Kidney epithelial cell (primary cell): Measurements from ENCODE around the gene SAMD11. TPM values are rescaled to one million over a fixed set of nuclear protein-coding genes. Genes with fewer than 3 reads are reported as not detected.

Source experiments
- DNase-seq: peaks from one replicate; pipeline ENCODE4 v3.0.0-alpha.2; 2010; ENCODE audit warnings: low read depth
- H3K27me3 ChIP-seq: 2 replicates; pipeline ENCODE4 v1.6.0; 2011; ENCODE audit warnings: low read length; ENCODE audit not compliant: control insufficient read depth, insufficient read depth
- H3K36me3 ChIP-seq: 2 replicates; pipeline ENCODE4 v1.5.1; 2011; ENCODE audit warnings: low read length; ENCODE audit not compliant: control insufficient read depth, insufficient read depth
- H3K4me3 ChIP-seq: 2 replicates; pipeline ENCODE4 v1.5.1; 2011; ENCODE audit warnings: low read depth, mild to moderate bottlenecking, control low read depth, low read length
- CTCF ChIP-seq: IDR thresholded peaks from 2 replicates; pipeline ENCODE4 v1.5.1; 2011; ENCODE audit warnings: mild to moderate bottlenecking, moderate library complexity, low read length, control low read depth, inconsistent platforms; ENCODE audit not compliant: insufficient read depth, poor library complexity, severe bottlenecking
- total RNA-seq: library from RNA; depleted of rRNA; stranded (reverse); fragments of >200 nt; gene quantifications from 2 replicates; pipeline ENCODE4 v1.2.3, GENCODE V29; 2015

SAMD11 gene
- total RNA-seq, 1 donor from 2014 or later, result 2.3 TPM

DNA sequence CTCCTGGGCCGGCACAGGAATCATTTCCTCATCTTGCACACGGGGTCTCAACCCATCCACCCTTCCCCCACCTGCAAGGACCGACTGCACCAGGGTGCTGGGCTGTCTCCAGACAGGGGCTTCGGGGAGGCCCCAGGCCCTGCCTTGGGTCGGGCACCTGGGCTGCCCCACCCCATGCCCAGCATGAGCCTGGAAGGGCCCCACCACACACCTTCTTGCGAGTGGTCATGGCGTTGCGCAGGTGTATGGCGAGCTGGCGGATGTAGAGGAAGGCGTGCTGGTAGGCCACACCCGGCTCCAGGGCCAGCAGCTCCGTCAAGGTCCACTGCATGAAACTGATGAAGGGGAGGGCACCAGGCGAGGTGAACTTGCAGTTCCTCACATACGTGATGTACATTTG is 28.5 kb downstream of the SAMD11 start:
- TF ChIP-seq CTCF, result no peak
- Histone ChIP-seq H3K4me3 (no peak overlapping the region), H3K36me3 (peaks cover 6% of the 10 kb centered on the region), H3K27me3 (no peaks in the 10 kb centered on the region)
- no peak for DNase-seq

- no peaks in the 10 kb centered on the region for H3K27me3 ChIP-seq
- TF ChIP-seq CTCF, result no peak
- H3K36me3 ChIP-seq, result peaks cover 6% of the 10 kb centered on the region
- DNase-seq, result no peak
- H3K4me3 ChIP-seq, result no peak overlapping the region
Measured at GRCh38 chr1:952603-953002, 28.9 kb downstream of the SAMD11 start.

- no peak for DNase-seq
- Histone ChIP-seq H3K27me3 (no peaks in the 10 kb centered on the region), H3K4me3 (no peak overlapping the region), H3K36me3 (peaks cover 6% of the 10 kb centered on the region)
- no peak for TF ChIP-seq CTCF
Measured at GRCh38 chr1:953524-954320, 30.0 kb downstream of the SAMD11 start.

DNA sequence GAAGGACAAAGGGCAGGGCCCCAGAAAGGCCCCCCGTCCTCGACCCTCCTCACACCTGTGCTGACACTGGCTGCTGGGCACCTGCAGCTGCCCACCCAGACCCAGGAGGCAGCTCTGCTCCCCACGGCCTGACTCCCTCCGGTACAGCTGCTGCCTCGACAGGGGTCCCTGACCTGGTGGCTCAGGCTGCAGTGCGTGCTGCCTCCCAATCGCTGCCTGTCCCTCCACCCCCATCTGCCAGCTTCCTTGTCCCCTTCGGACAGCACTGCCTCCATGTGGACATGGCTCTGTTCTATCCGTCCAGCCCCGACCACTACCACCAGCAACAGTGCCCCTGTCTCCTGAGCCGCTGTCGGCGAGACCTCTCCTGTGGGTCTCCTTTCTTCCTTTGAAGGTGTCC is 31.2 kb downstream of the SAMD11 start:
- TF ChIP-seq CTCF, result no peak
- no peak for DNase-seq

DNA sequence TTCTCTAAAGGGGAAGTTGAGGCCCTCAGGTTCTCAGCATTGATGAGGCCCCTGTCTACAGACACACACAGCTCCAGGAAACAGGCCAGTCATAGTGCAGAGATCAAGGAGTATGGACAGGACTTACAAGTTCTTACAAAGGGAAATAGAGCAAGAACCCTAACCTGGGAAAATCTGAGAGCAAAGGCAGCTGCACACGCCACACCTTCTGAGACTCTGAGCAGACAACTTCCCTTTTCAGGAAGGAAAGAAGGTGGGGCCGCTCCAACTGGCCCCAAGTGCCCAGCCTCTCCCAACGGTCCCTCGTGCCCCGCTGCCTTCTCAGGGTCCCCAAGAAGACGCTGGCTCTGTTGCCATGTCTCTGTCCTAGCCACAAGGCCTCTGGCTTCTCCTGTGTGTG is 31.8 kb downstream of the SAMD11 start:
- peaks cover 3% of the 10 kb centered on the region for H3K27me3 ChIP-seq
- no peak for TF ChIP-seq CTCF
- DNase-seq, result no peak
- peaks cover 4% of the 10 kb centered on the region for H3K36me3 ChIP-seq
- H3K4me3 ChIP-seq, result no peak overlapping the region

More for the DNA sequence above, 31.2 kb downstream of the SAMD11 start:
- peaks cover 3% of the 10 kb centered on the region for H3K27me3 ChIP-seq
- H3K4me3 ChIP-seq, result no peak overlapping the region
- H3K36me3 ChIP-seq, result peaks cover 6% of the 10 kb centered on the region

DNA sequence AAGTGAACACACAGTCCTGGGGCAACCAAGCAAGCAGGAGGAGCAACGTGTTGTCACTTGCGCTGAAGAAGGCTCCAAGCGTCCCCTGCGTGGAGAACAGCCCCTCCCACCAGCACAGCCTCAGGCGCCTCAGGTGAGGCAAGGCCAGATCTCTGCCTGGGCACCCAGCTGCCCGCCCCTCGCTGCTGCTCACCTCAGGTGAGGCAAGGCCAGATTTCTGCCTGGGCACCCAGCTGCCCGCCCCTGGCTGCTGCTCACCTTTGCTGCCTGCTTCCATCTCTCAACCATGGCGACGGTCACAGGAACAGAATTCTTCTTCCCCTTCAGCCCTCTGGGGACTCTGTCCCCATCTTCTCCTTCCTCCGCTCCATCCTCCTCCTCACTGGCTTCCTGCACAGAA is 32.9 kb downstream of the SAMD11 start:
- no peak overlapping the region for H3K4me3 ChIP-seq
- no peak for DNase-seq
- no peak for TF ChIP-seq CTCF
- peaks cover 3% of the 10 kb centered on the region for H3K36me3 ChIP-seq
- peaks cover 3% of the 10 kb centered on the region for H3K27me3 ChIP-seq
